Naive thymus-derived CD4-positive, alpha-beta T cell (primary cell): ENCODE data around the gene HELLS. TPM values are rescaled to one million over a fixed set of nuclear protein-coding genes. Genes with fewer than 3 reads are reported as not detected.

Source experiments
- ATAC-seq: fragments of 150-1000 bp; cut with Tn5 transposase; 2 replicates; pipeline ENCODE4 v1.10.0; 2021; ENCODE audit warnings: mild to moderate bottlenecking, moderate library complexity
- CTCF ChIA-PET: fragments of 350-600 bp; sonication (Branson Sonifier 250); formaldehyde crosslinking; loops from one replicate; lab custom pipeline; 2021; ENCODE audit warnings: antibody characterized with exemption; lab: Charles Lee
- POLR2A ChIA-PET: fragments of 350-600 bp; sonication (Branson Sonifier 250); formaldehyde crosslinking; loops from one replicate; lab custom pipeline; 2021; ENCODE audit warnings: antibody characterized with exemption, inconsistent platforms; lab: Charles Lee
- DNase-seq, 9 donors: peaks; one replicate each; pipeline versions ENCODE4 v3.0.0 to v3.0.0-alpha.2; 2020 to 2022; ENCODE audit warnings: mixed read lengths in 1 of 9
- H3K27ac ChIP-seq: one replicate; pipeline ENCODE4 v1.7.0; 2013; ENCODE audit warnings: mild to moderate bottlenecking, low read depth, low read length, moderate library complexity
- H3K27me3 ChIP-seq, 2 donors: one replicate each; pipeline ENCODE4 v1.7.0; 2013; ENCODE audit warnings: low read length in 2 of 2, mild to moderate bottlenecking in 2 of 2, moderate library complexity in 2 of 2; ENCODE audit not compliant: control insufficient read depth in 2 of 2, insufficient read depth in 2 of 2
- H3K36me3 ChIP-seq, 3 experiments: 1 replicate in 2 of 3; 2 replicates in 1 of 3; pipeline ENCODE4 v1.7.0; 2013; ENCODE audit warnings: low read length in 3 of 3, mild to moderate bottlenecking in 3 of 3, moderate library complexity in 1 of 3; ENCODE audit not compliant: insufficient read depth in 3 of 3, control insufficient read depth in 2 of 3
- H3K4me1 ChIP-seq, 2 donors: one replicate each; pipeline ENCODE4 v1.7.0; 2013; ENCODE audit warnings: low read length in 2 of 2, mild to moderate bottlenecking in 2 of 2, moderate library complexity in 1 of 2; ENCODE audit not compliant: control insufficient read depth in 2 of 2, insufficient read depth in 2 of 2
- H3K4me3 ChIP-seq: 2 replicates; pipeline ENCODE4 v1.7.0; 2013; ENCODE audit warnings: mild to moderate bottlenecking, low read length
- H3K9me3 ChIP-seq, 3 experiments: 1 replicate in 2 of 3; 2 replicates in 1 of 3; pipeline ENCODE4 v1.7.0; 2013; ENCODE audit warnings: low read length in 3 of 3; ENCODE audit not compliant: control insufficient read depth in 2 of 3
- H3K27ac Mint-ChIP-seq, 9 donors: one replicate each; pipeline ENCODE4 v1.8.0; 2020 to 2022; ENCODE audit warnings: mixed read lengths in 9 of 9, mild to moderate bottlenecking in 8 of 9, moderate library complexity in 5 of 9, inconsistent platforms in 2 of 9
- H3K27me3 Mint-ChIP-seq, 5 donors: one replicate each; pipeline ENCODE4 v1.8.0; 2021 to 2022; ENCODE audit warnings: mixed read lengths in 5 of 5, mild to moderate bottlenecking in 1 of 5
- H3K36me3 Mint-ChIP-seq, 5 donors: one replicate each; pipeline ENCODE4 v1.8.0; 2020 to 2022; ENCODE audit warnings: mixed read lengths in 5 of 5, mild to moderate bottlenecking in 3 of 5, inconsistent platforms in 1 of 5
- H3K4me1 Mint-ChIP-seq, 7 donors: one replicate each; pipeline ENCODE4 v1.8.0; 2020 to 2022; ENCODE audit warnings: mixed read lengths in 7 of 7, mild to moderate bottlenecking in 3 of 7, inconsistent platforms in 1 of 7
- H3K4me3 Mint-ChIP-seq, 10 donors: one replicate each; pipeline ENCODE4 v1.8.0; 2020 to 2022; ENCODE audit warnings: mild to moderate bottlenecking in 10 of 10, mixed read lengths in 10 of 10, moderate library complexity in 6 of 10, inconsistent platforms in 2 of 10
- H3K9me3 Mint-ChIP-seq, 11 donors: one replicate each; pipeline ENCODE4 v1.8.0; 2020 to 2022; ENCODE audit warnings: mixed read lengths in 11 of 11, mild to moderate bottlenecking in 4 of 11, inconsistent platforms in 1 of 11, moderate library complexity in 1 of 11
- intact Hi-C, 2 donors: fragments of 100-400 bp; cut with micrococcal nuclease; formaldehyde crosslinking; loops; one replicate each; pipeline ENCODE4 v1.15.1; 2023
- polyA plus RNA-seq, 2 donors: library from polyadenylated mRNA; unstranded; fragments of 300-500 nt; fragmentation: Illumina TruSeq; gene quantifications; one replicate each; pipeline ENCODE4 v1.2.3, GENCODE V29; 2021
- total RNA-seq, 6 experiments: library from RNA in 5 of 6; stranded (reverse) in 5 of 6; gene quantifications; 1 replicate in 5 of 6; 2 replicates in 1 of 6; pipeline ENCODE4 v1.2.3 and lab custom pipeline; 2021 to 2026

The HELLS gene
- 100 to 1,000 TPM in 1 of 5 experiments, 1 to 10 TPM in 4; 5.4 to 107 (median 7.4) TPM for total RNA-seq
- polyA plus RNA-seq: 1 to 10 TPM; 2.7 to 7.5 TPM
- total RNA-seq (lab: John Stamatoyannopoulos, UW): 6.9 reads per million, percentile 29 among the genes with 10 or more reads in this experiment

- ChIA-PET CTCF (no interaction called here), POLR2A (no interaction called here)
- peaks cover 0 to 7% (median 3%) of the 10 kb centered on the region in 5 donors for H3K36me3 Mint-ChIP-seq
Observed at GRCh38 chr10:94545391-94546048, at the start of gene HELLS. HELLS (plus strand) TSS chr10:94545788; CDS start chr10:94545922, 134 bp downstream.

GRCh38 chr10:94496010-94496409 is 49.6 kb upstream of the HELLS start:
- Histone ChIP-seq H3K4me1 (no peaks in the 10 kb centered on the region), H3K9me3 (no peaks in the 10 kb centered on the region), H3K27me3 (no peaks in the 10 kb centered on the region), H3K36me3 (no peaks in the 10 kb centered on the region), H3K27ac (no peak overlapping the region), H3K4me3 (no peak overlapping the region)
- no peak overlapping the region for H3K4me3 Mint-ChIP-seq
- H3K4me1 Mint-ChIP-seq: no peaks in the 10 kb centered on the region
- H3K27me3 Mint-ChIP-seq: peaks cover 0 to 9% (median 3%) of the 10 kb centered on the region in 5 donors
- ChIA-PET CTCF (no interaction called here), POLR2A (no interaction called here)
- no peaks in the 10 kb centered on the region for H3K36me3 Mint-ChIP-seq
- no peak for ATAC-seq
- no peak overlapping the region for H3K27ac Mint-ChIP-seq
- intact Hi-C loops: no loop called here
- DNase-seq: no peak
- H3K9me3 Mint-ChIP-seq: no peaks in the 10 kb centered on the region

More at GRCh38 chr10:94545391-94546048, at the start of gene HELLS:
- peaks cover 0 to 3% (median 0%) of the 10 kb centered on the region in 11 donors for H3K9me3 Mint-ChIP-seq
- peak within 1 kb of the TSS; percentile 89 to 97 (median 94) for H3K4me3 Mint-ChIP-seq
- peaks cover 15 to 32% (median 26%) of the 10 kb centered on the region in 7 donors for H3K4me1 Mint-ChIP-seq
- DNase-seq (peak; percentile 30 to 76 (median 63)), ATAC-seq (peak; percentile 75)
- H3K27ac Mint-ChIP-seq: peak within 1 kb of the TSS; percentile 75 to 97 (median 87)
- peaks cover 3 to 8% of the 10 kb centered on the region in 2 donors for H3K4me1 ChIP-seq
- intact Hi-C loops: loop anchor here (2.0 to 10.0 kb wide), 9 partner anchors 143 to 1701 kb away; partner anchors contain the start of genes CC2D2B (in 2 of the 2), FRA10AC1 (in 2 of the 2), NOC3L (in 2 of the 2) and EXOC6 (in 1 of the 2)
- H3K4me3 ChIP-seq: peak within 1 kb of the TSS; percentile 71
- no peaks in the 10 kb centered on the region for H3K9me3 ChIP-seq
- peak within 1 kb of the TSS; percentile 63 for H3K27ac ChIP-seq
- peaks cover 0 to 5% (median 0%) of the 10 kb centered on the region in 3 experiments for H3K36me3 ChIP-seq
- peaks cover 0 to 28% (median 10%) of the 10 kb centered on the region in 5 donors for H3K27me3 Mint-ChIP-seq
- H3K27me3 ChIP-seq: no peaks in the 10 kb centered on the region

- intact Hi-C loops: no loop called here
- ChIA-PET POLR2A (no interaction called here), CTCF (no interaction called here)
- DNase-seq (no peak), ATAC-seq (no peak)
- no peaks in the 10 kb centered on the region for H3K9me3 Mint-ChIP-seq
- no peaks in the 10 kb centered on the region for H3K36me3 Mint-ChIP-seq
- H3K4me1 Mint-ChIP-seq: no peaks in the 10 kb centered on the region
- Histone ChIP-seq H3K4me1 (no peaks in the 10 kb centered on the region), H3K4me3 (no peak overlapping the region), H3K27me3 (no peaks in the 10 kb centered on the region), H3K36me3 (no peaks in the 10 kb centered on the region), H3K9me3 (no peaks in the 10 kb centered on the region), H3K27ac (no peak overlapping the region)
- peaks cover 0 to 8% (median 3%) of the 10 kb centered on the region in 5 donors for H3K27me3 Mint-ChIP-seq
- H3K27ac Mint-ChIP-seq: no peak overlapping the region
- no peak overlapping the region for H3K4me3 Mint-ChIP-seq
Observed at GRCh38 chr10:94496646-94497045, 48.9 kb upstream of the HELLS start.

GRCh38 chr10:94500063-94500462 is 45.5 kb upstream of the HELLS start:
- intact Hi-C loops: no loop called here
- no peak overlapping the region for H3K27ac ChIP-seq
- Mint-ChIP-seq H3K27me3 (peaks cover 0 to 8% (median 3%) of the 10 kb centered on the region in 5 donors), H3K4me1 (no peaks in the 10 kb centered on the region), H3K27ac (no peak overlapping the region), H3K36me3 (no peaks in the 10 kb centered on the region), H3K9me3 (no peaks in the 10 kb centered on the region), H3K4me3 (no peak overlapping the region)
- no peaks in the 10 kb centered on the region for H3K36me3 ChIP-seq
- H3K27me3 ChIP-seq: no peaks in the 10 kb centered on the region
- DNase-seq (no peak), ATAC-seq (no peak)
- CTCF ChIA-PET: no interaction called here
- no peaks in the 10 kb centered on the region for H3K4me1 ChIP-seq
- H3K4me3 ChIP-seq: no peak overlapping the region
- POLR2A ChIA-PET: no interaction called here
- no peaks in the 10 kb centered on the region for H3K9me3 ChIP-seq

GRCh38 chr10:94521276-94522250 is 24.0 kb upstream of the HELLS start:
- H3K36me3 ChIP-seq: no peaks in the 10 kb centered on the region
- H3K9me3 ChIP-seq: no peaks in the 10 kb centered on the region
- H3K27me3 ChIP-seq: no peaks in the 10 kb centered on the region
- intact Hi-C loops: no loop called here
- Mint-ChIP-seq H3K27ac (no peak overlapping the region), H3K9me3 (no peaks in the 10 kb centered on the region), H3K36me3 (peaks cover 0 to 3% (median 0%) of the 10 kb centered on the region in 5 donors), H3K27me3 (peaks cover 0 to 13% (median 6%) of the 10 kb centered on the region in 5 donors), H3K4me1 (no peaks in the 10 kb centered on the region), H3K4me3 (no peak overlapping the region)
- no peak for ATAC-seq
- no peaks in the 10 kb centered on the region for H3K4me1 ChIP-seq
- POLR2A ChIA-PET: no interaction called here
- CTCF ChIA-PET: no interaction called here
- DNase-seq: no peak
- no peak overlapping the region for H3K27ac ChIP-seq
- no peak overlapping the region for H3K4me3 ChIP-seq

- DNase-seq (no peak), ATAC-seq (no peak)
- no peaks in the 10 kb centered on the region for H3K36me3 ChIP-seq
- ChIA-PET POLR2A (no interaction called here), CTCF (interaction anchor here (0.6 to 0.7 kb wide), 2 partner anchors 23 to 94 kb away, joined by 3 to 4 read pairs; no protein-coding TSS in a partner anchor)
- intact Hi-C loops: no loop called here
- no peaks in the 10 kb centered on the region for H3K27me3 ChIP-seq
- no peaks in the 10 kb centered on the region for H3K9me3 ChIP-seq
- no peaks in the 10 kb centered on the region for H3K4me1 ChIP-seq
- no peak overlapping the region for H3K27ac ChIP-seq
- no peak overlapping the region for H3K4me3 ChIP-seq
- H3K27me3 Mint-ChIP-seq: peaks cover 6 to 19% (median 16%) of the 10 kb centered on the region in 5 donors
- H3K27ac Mint-ChIP-seq: no peak overlapping the region
- no peaks in the 10 kb centered on the region for H3K4me1 Mint-ChIP-seq
- peaks cover 0 to 3% (median 0%) of the 10 kb centered on the region in 5 donors for H3K36me3 Mint-ChIP-seq
- no peak overlapping the region for H3K4me3 Mint-ChIP-seq
- no peaks in the 10 kb centered on the region for H3K9me3 Mint-ChIP-seq
Observed at GRCh38 chr10:94524146-94524545, 21.4 kb upstream of the HELLS start.
